HEK293 (cell line): ENCODE measurements around the gene SOX12.

Experiments used
- KLF8 ChIP-seq: fragments of 450-650 bp; formaldehyde crosslinking; IDR thresholded peaks from 2 replicates; pipeline ENCODE4 v1.5.1; 2016; ENCODE audit warnings: missing biosample characterization, missing genetic modification characterization
- RBAK ChIP-seq: fragments of 450-650 bp; formaldehyde crosslinking; IDR thresholded peaks from 2 replicates; pipeline ENCODE4 v1.5.1; 2016; ENCODE audit warnings: missing biosample characterization, missing genetic modification characterization
- TCF7L2 ChIP-seq: IDR thresholded peaks from 2 replicates; pipeline ENCODE4 v1.6.1; 2011; ENCODE audit warnings: low read depth, mild to moderate bottlenecking, inconsistent platforms, low read length, moderate library complexity, borderline replicate concordance
- TRIM28 ChIP-seq: IDR thresholded peaks from 2 replicates; pipeline ENCODE4 v1.6.1; 2011; ENCODE audit warnings: low read length, control low read depth, borderline replicate concordance
- ZBTB20 ChIP-seq: fragments of 450-650 bp; formaldehyde crosslinking; IDR thresholded peaks from 2 replicates; pipeline ENCODE4 v1.5.1; 2016; ENCODE audit warnings: missing biosample characterization, missing genetic modification characterization
- ZBTB21 ChIP-seq: fragments of 450-650 bp; formaldehyde crosslinking; IDR thresholded peaks from 2 replicates; pipeline ENCODE4 v1.5.1; 2017; ENCODE audit warnings: missing biosample characterization, missing genetic modification characterization
- ZBTB48 ChIP-seq: fragments of 450-650 bp; formaldehyde crosslinking; IDR thresholded peaks from 2 replicates; pipeline ENCODE4 v1.5.1; 2016; ENCODE audit warnings: missing biosample characterization, missing genetic modification characterization
- ZBTB8A ChIP-seq: fragments of 450-650 bp; formaldehyde crosslinking; IDR thresholded peaks from 2 replicates; pipeline ENCODE4 v1.5.1; 2016; ENCODE audit warnings: missing biosample characterization, missing genetic modification characterization
- ZEB2 ChIP-seq: fragments of 450-650 bp; formaldehyde crosslinking; IDR thresholded peaks from 2 replicates; pipeline ENCODE4 v1.5.1; 2016; ENCODE audit warnings: missing biosample characterization, missing genetic modification characterization
- ZNF121 ChIP-seq: fragments of 450-650 bp; formaldehyde crosslinking; IDR thresholded peaks from 2 replicates; pipeline ENCODE4 v1.5.1; 2016; ENCODE audit warnings: missing biosample characterization, missing genetic modification characterization
- ZNF23 ChIP-seq: fragments of 450-650 bp; formaldehyde crosslinking; IDR thresholded peaks from 2 replicates; pipeline ENCODE4 v1.5.1; 2016; ENCODE audit warnings: missing biosample characterization, missing genetic modification characterization, borderline replicate concordance
- ZNF239 ChIP-seq: fragments of 450-650 bp; formaldehyde crosslinking; IDR thresholded peaks from 2 replicates; pipeline ENCODE4 v1.5.1; 2016; ENCODE audit warnings: missing biosample characterization, missing genetic modification characterization
- ZNF24 ChIP-seq: fragments of 450-650 bp; formaldehyde crosslinking; IDR thresholded peaks from 2 replicates; pipeline ENCODE4 v1.5.1; 2016; ENCODE audit warnings: missing biosample characterization, missing genetic modification characterization
- ZNF266 ChIP-seq: fragments of 450-650 bp; formaldehyde crosslinking; IDR thresholded peaks from 2 replicates; pipeline ENCODE4 v1.5.1; 2016; ENCODE audit warnings: missing biosample characterization, missing genetic modification characterization, low read depth
- ZNF335 ChIP-seq: fragments of 450-650 bp; formaldehyde crosslinking; conservative IDR thresholded peaks from 2 replicates; pipeline ENCODE4 v1.5.1; 2016; ENCODE audit warnings: missing biosample characterization, missing genetic modification characterization
- ZNF366 ChIP-seq: fragments of 450-650 bp; formaldehyde crosslinking; conservative IDR thresholded peaks from 2 replicates; pipeline ENCODE4 v1.5.1; 2016; ENCODE audit warnings: missing biosample characterization, missing genetic modification characterization
- ZNF510 ChIP-seq: fragments of 450-650 bp; formaldehyde crosslinking; IDR thresholded peaks from 2 replicates; pipeline ENCODE4 v1.5.1; 2018; ENCODE audit warnings: mild to moderate bottlenecking, missing genetic modification characterization, missing biosample characterization; ENCODE audit not compliant: insufficient replicate concordance
- ZNF600 ChIP-seq: fragments of 450-650 bp; formaldehyde crosslinking; IDR thresholded peaks from 2 replicates; pipeline ENCODE4 v1.5.1; 2016; ENCODE audit warnings: missing biosample characterization, missing genetic modification characterization
- ZNF658 ChIP-seq: fragments of 450-650 bp; formaldehyde crosslinking; IDR thresholded peaks from 2 replicates; pipeline ENCODE4; 2016; ENCODE audit warnings: missing biosample characterization, missing genetic modification characterization
- ZNF701 ChIP-seq: fragments of 450-650 bp; formaldehyde crosslinking; IDR thresholded peaks from 2 replicates; pipeline ENCODE4 v1.5.1; 2016; ENCODE audit warnings: missing biosample characterization, missing genetic modification characterization
- ZSCAN16 ChIP-seq: fragments of 450-650 bp; formaldehyde crosslinking; IDR thresholded peaks from 2 replicates; pipeline ENCODE4 v1.5.1; 2016; ENCODE audit warnings: missing biosample characterization, missing genetic modification characterization
- ZXDB ChIP-seq: fragments of 450-650 bp; formaldehyde crosslinking; IDR thresholded peaks from 2 replicates; pipeline ENCODE4 v1.5.1; 2016; ENCODE audit warnings: missing biosample characterization, missing genetic modification characterization
- TF ChIP-seq, protein P1 (sequence below): fragments of 450-650 bp; formaldehyde crosslinking; IDR thresholded peaks from 2 replicates; pipeline ENCODE4 v1.5.1; 2017; ENCODE audit warnings: missing biosample characterization, missing genetic modification characterization
- TF ChIP-seq, protein P2 (sequence below): fragments of 450-650 bp; formaldehyde crosslinking; IDR thresholded peaks from 2 replicates; pipeline ENCODE4 v1.5.1; 2016; ENCODE audit warnings: missing biosample characterization, missing genetic modification characterization
- TF ChIP-seq, protein P3 (sequence below): fragments of 450-650 bp; IDR thresholded peaks from 2 replicates; pipeline ENCODE4 v1.5.1; 2018; ENCODE audit warnings: missing biosample characterization, mild to moderate bottlenecking, missing genetic modification characterization
- TF ChIP-seq, protein P4 (sequence below): fragments of 450-650 bp; formaldehyde crosslinking; IDR thresholded peaks from 2 replicates; pipeline ENCODE4 v1.5.1; 2016; ENCODE audit warnings: missing biosample characterization, missing genetic modification characterization
- TF ChIP-seq, protein P5 (sequence below): fragments of 450-650 bp; formaldehyde crosslinking; IDR thresholded peaks from 2 replicates; pipeline ENCODE4 v1.5.1; 2017; ENCODE audit warnings: missing biosample characterization, missing genetic modification characterization
- TF ChIP-seq, protein P6 (sequence below): fragments of 450-650 bp; formaldehyde crosslinking; conservative IDR thresholded peaks from 2 replicates; pipeline ENCODE4 v1.5.1; 2016; ENCODE audit warnings: low read depth, missing biosample characterization, missing genetic modification characterization

The SOX12 gene

DNA sequence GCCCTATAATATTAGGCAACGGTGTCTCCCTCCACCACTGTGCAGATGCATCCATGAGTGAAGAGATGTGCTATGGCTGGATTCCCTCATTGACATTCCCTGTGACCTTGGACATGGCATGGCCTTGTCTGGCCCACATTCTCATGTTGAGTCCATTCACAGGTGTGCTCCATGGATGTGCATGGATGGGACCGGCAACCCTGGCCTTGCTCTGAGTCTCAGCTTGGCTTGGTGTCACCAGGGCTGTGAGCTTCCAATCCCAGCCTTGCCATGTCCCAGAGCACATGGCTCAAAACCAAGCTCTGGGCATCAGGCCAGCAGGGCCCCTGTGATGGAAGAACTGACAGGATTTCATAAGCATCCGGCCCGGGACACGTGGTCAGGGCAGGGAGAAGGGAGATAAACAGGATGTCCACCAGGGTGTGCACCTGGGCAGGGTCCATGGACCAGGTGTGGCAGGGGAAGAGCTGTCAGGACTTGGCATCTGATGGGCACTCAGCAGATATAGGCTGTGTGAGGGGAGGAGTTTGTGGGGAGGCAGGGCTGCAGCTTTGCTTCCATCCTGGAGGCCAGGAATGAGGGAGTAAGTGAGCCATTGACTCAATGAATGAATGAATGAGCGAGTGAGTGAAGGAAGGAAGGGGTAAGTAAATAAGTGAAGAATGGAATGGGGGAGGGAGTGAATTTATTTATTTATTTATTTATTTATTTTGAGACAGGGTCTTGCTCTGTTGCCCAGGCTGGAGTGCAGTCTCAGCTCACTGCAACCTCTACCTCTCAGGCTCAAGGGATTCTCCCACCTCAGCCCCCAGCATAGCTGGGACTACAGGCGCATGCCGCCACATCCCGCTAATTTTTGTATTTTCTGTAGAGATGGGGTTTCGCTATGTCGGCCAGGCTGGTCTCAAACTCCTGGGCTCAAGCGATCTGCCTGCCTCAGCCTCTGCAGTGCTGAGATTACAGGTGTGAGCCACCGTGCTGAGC lies 37.2 kb downstream of the SOX12 start (continued):
- TF ChIP-seq ZBTB20 (peak; percentile 89), ZNF24 (tag by site-specific recombination) (peak; percentile 99), ZBTB48 (peak; percentile 73), ZNF701 (no peak), ZBTB8A (tag by site-specific recombination) (0 out of 2 replicates have a peak, but pooled peaks have one; percentile 13), TRIM28 (no peak), ZNF366 (tag by site-specific recombination) (peak; percentile 89), ZNF239 (tag by site-specific recombination) (no peak), TCF7L2 (no peak), ZNF658 (no peak), ZBTB21 (no peak), ZNF510 (tag by site-specific recombination) (no peak), RBAK (tag by site-specific recombination) (no peak), KLF8 (tag by site-specific recombination) (no peak), ZXDB (peak; percentile 69; the same call in 1 of the 2 replicates), ZNF23 (tag by site-specific recombination) (no peak), ZNF266 (no peak), ZNF600 (tag by site-specific recombination) (peak; percentile 80), ZNF121 (peak; percentile 92), ZEB2 (peak; percentile 98), ZNF335 (tag by site-specific recombination) (peak; percentile 57), ZSCAN16 (tag by site-specific recombination) (no peak)
- TF ChIP-seq, protein P1, sequence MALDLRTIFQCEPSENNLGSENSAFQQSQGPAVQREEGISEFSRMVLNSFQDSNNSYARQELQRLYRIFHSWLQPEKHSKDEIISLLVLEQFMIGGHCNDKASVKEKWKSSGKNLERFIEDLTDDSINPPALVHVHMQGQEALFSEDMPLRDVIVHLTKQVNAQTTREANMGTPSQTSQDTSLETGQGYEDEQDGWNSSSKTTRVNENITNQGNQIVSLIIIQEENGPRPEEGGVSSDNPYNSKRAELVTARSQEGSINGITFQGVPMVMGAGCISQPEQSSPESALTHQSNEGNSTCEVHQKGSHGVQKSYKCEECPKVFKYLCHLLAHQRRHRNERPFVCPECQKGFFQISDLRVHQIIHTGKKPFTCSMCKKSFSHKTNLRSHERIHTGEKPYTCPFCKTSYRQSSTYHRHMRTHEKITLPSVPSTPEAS: peak; percentile 72; the same call in 1 of the 2 replicates
- TF ChIP-seq, protein P2, sequence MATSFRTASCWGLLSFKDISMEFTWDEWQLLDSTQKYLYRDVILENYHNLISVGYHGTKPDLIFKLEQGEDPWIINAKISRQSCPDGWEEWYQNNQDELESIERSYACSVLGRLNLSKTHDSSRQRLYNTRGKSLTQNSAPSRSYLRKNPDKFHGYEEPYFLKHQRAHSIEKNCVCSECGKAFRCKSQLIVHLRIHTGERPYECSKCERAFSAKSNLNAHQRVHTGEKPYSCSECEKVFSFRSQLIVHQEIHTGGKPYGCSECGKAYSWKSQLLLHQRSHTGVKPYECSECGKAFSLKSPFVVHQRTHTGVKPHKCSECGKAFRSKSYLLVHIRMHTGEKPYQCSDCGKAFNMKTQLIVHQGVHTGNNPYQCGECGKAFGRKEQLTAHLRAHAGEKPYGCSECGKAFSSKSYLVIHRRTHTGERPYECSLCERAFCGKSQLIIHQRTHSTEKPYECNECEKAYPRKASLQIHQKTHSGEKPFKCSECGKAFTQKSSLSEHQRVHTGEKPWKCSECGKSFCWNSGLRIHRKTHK (tag by site-specific recombination): no peak
- TF ChIP-seq, protein P3, sequence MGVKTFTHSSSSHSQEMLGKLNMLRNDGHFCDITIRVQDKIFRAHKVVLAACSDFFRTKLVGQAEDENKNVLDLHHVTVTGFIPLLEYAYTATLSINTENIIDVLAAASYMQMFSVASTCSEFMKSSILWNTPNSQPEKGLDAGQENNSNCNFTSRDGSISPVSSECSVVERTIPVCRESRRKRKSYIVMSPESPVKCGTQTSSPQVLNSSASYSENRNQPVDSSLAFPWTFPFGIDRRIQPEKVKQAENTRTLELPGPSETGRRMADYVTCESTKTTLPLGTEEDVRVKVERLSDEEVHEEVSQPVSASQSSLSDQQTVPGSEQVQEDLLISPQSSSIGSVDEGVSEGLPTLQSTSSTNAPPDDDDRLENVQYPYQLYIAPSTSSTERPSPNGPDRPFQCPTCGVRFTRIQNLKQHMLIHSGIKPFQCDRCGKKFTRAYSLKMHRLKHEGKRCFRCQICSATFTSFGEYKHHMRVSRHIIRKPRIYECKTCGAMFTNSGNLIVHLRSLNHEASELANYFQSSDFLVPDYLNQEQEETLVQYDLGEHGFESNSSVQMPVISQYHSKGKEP (tag by site-specific recombination): no peak
- TF ChIP-seq, protein P4, sequence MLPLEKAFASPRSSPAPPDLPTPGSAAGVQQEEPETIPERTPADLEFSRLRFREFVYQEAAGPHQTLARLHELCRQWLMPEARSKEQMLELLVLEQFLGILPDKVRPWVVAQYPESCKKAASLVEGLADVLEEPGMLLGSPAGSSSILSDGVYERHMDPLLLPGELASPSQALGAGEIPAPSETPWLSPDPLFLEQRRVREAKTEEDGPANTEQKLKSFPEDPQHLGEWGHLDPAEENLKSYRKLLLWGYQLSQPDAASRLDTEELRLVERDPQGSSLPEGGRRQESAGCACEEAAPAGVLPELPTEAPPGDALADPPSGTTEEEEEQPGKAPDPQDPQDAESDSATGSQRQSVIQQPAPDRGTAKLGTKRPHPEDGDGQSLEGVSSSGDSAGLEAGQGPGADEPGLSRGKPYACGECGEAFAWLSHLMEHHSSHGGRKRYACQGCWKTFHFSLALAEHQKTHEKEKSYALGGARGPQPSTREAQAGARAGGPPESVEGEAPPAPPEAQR (tag by site-specific recombination): 0 out of 2 replicates have a peak, but pooled peaks have one; percentile 23
- TF ChIP-seq, protein P5, sequence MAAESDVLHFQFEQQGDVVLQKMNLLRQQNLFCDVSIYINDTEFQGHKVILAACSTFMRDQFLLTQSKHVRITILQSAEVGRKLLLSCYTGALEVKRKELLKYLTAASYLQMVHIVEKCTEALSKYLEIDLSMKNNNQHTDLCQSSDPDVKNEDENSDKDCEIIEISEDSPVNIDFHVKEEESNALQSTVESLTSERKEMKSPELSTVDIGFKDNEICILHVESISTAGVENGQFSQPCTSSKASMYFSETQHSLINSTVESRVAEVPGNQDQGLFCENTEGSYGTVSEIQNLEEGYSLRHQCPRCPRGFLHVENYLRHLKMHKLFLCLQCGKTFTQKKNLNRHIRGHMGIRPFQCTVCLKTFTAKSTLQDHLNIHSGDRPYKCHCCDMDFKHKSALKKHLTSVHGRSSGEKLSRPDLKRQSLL: no peak
- TF ChIP-seq, protein P6, sequence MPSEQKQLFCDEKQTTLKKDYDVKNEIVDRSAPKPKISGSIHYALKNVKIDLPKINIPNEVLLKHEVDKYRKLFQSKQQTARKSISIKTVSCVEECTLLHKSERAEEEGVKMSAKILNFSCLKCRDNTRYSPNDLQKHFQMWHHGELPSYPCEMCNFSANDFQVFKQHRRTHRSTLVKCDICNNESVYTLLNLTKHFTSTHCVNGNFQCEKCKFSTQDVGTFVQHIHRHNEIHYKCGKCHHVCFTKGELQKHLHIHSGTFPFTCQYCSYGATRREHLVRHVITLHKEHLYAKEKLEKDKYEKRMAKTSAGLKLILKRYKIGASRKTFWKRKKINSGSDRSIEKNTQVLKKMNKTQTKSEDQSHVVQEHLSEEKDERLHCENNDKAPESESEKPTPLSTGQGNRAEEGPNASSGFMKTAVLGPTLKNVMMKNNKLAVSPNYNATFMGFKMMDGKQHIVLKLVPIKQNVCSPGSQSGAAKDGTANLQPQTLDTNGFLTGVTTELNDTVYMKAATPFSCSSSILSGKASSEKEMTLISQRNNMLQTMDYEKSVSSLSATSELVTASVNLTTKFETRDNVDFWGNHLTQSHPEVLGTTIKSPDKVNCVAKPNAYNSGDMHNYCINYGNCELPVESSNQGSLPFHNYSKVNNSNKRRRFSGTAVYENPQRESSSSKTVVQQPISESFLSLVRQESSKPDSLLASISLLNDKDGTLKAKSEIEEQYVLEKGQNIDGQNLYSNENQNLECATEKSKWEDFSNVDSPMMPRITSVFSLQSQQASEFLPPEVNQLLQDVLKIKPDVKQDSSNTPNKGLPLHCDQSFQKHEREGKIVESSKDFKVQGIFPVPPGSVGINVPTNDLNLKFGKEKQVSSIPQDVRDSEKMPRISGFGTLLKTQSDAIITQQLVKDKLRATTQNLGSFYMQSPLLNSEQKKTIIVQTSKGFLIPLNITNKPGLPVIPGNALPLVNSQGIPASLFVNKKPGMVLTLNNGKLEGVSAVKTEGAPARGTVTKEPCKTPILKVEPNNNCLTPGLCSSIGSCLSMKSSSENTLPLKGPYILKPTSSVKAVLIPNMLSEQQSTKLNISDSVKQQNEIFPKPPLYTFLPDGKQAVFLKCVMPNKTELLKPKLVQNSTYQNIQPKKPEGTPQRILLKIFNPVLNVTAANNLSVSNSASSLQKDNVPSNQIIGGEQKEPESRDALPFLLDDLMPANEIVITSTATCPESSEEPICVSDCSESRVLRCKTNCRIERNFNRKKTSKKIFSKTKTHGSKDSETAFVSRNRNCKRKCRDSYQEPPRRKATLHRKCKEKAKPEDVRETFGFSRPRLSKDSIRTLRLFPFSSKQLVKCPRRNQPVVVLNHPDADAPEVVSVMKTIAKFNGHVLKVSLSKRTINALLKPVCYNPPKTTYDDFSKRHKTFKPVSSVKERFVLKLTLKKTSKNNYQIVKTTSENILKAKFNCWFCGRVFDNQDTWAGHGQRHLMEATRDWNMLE (tag by site-specific recombination): peak; percentile 38; the same call in 1 of the 2 replicates
